ENCODE measurements around the gene ZNF608.

Gene ZNF608

GRCh38 chr5:124737651-124738050, 8.8 kb downstream of the ZNF608 start:
- H3K27ac ChIP-seq, result no peak overlapping the region
- H3K9ac ChIP-seq, result no peak overlapping the region
- peaks cover 10% of the 10 kb centered on the region for H3K4me1 ChIP-seq
- no peaks in the 10 kb centered on the region for H3K27me3 ChIP-seq (ENCODE audit: control insufficient read depth, insufficient read depth, low read length)
- H3K4me3 ChIP-seq (ENCODE audit: low read depth, low read length), result no peak overlapping the region
- H3K79me2 ChIP-seq, result peaks cover 16% of the 10 kb centered on the region
- no peak overlapping the region for H3K4me2 ChIP-seq (ENCODE audit: low read length)
- no peak overlapping the region for H2AFZ ChIP-seq
- no peaks in the 10 kb centered on the region for H3K9me3 ChIP-seq (ENCODE audit: control insufficient read depth, low read length)
- TF ChIP-seq CTCF (IDR thresholded peaks at IDR 0.05), result no peak
- no peaks in the 10 kb centered on the region for H3K36me3 ChIP-seq (ENCODE audit: control insufficient read depth, insufficient read depth, low read length)

DNA sequence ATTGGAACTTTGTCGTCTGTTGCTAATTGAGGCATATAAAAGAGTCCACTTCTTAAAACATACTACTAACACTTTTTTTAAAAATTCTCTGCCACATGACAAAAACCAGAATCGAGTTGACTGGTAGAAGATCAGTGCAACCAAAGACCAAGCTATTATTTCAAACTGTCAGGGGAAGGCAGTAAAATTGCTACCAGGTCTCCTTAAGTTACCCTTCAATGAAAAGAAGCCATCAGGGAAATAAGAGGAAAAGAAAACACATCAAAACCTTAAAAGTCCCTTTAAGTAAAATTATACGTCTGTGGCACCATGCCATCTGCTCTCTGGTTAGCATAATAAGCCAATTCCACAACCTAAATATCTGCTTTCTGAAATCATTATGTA, 9.6 kb downstream of the ZNF608 start:
- Histone ChIP-seq H3K27me3 (ENCODE audit: control insufficient read depth, insufficient read depth, low read length) (no peaks in the 10 kb centered on the region), H3K4me1 (peaks cover 9% of the 10 kb centered on the region), H2AFZ (no peak overlapping the region), H3K9me3 (ENCODE audit: control insufficient read depth, low read length) (no peaks in the 10 kb centered on the region), H3K4me2 (ENCODE audit: low read length) (no peak overlapping the region), H3K36me3 (ENCODE audit: control insufficient read depth, insufficient read depth, low read length) (no peaks in the 10 kb centered on the region), H3K27ac (no peak overlapping the region), H3K9ac (no peak overlapping the region), H3K79me2 (peaks cover 18% of the 10 kb centered on the region), H3K4me3 (ENCODE audit: low read depth, low read length) (no peak overlapping the region)
- TF ChIP-seq CTCF (IDR thresholded peaks at IDR 0.05), result no peak

- Histone ChIP-seq H3K27me3 (ENCODE audit: control insufficient read depth, insufficient read depth, low read length) (no peaks in the 10 kb centered on the region), H2AFZ (no peak overlapping the region), H3K4me1 (peaks cover 5% of the 10 kb centered on the region), H3K27ac (no peak overlapping the region), H3K9ac (no peak overlapping the region), H3K36me3 (ENCODE audit: control insufficient read depth, insufficient read depth, low read length) (no peaks in the 10 kb centered on the region), H3K9me3 (ENCODE audit: control insufficient read depth, low read length) (no peaks in the 10 kb centered on the region), H3K4me3 (ENCODE audit: low read depth, low read length) (no peak overlapping the region), H3K4me2 (ENCODE audit: low read length) (no peak overlapping the region), H3K79me2 (peaks cover 18% of the 10 kb centered on the region)
- TF ChIP-seq CTCF (IDR thresholded peaks at IDR 0.05), result no peak
Observed at GRCh38 chr5:124736082-124736804, 10.2 kb downstream of the ZNF608 start.

GRCh38 chr5:124735169-124735858, 11.1 kb downstream of the ZNF608 start:
- H3K36me3 ChIP-seq (ENCODE audit: control insufficient read depth, insufficient read depth, low read length), result no peaks in the 10 kb centered on the region
- H3K4me1 ChIP-seq, result peaks cover 5% of the 10 kb centered on the region
- no peak overlapping the region for H3K9ac ChIP-seq
- no peak overlapping the region for H3K4me2 ChIP-seq (ENCODE audit: low read length)
- TF ChIP-seq CTCF (IDR thresholded peaks at IDR 0.05), result no peak
- H3K27me3 ChIP-seq (ENCODE audit: control insufficient read depth, insufficient read depth, low read length), result no peaks in the 10 kb centered on the region
- H3K79me2 ChIP-seq, result peaks cover 18% of the 10 kb centered on the region
- no peaks in the 10 kb centered on the region for H3K9me3 ChIP-seq (ENCODE audit: control insufficient read depth, low read length)
- H2AFZ ChIP-seq, result no peak overlapping the region
- no peak overlapping the region for H3K27ac ChIP-seq
- H3K4me3 ChIP-seq (ENCODE audit: low read depth, low read length), result no peak overlapping the region

All from parathyroid adenoma (tissue), 2 donors.